WTC11 (cell line): ENCODE measurements around the gene AGPAT4. TPM values are rescaled to one million over a fixed set of nuclear protein-coding genes. Genes with fewer than 3 reads are reported as not detected.

Experiments used
- ATAC-seq: fragments of 200-7000 bp; cut with Tn5 transposase; 2 replicates; pipeline ENCODE4 v1.10.0; 2021; ENCODE audit warnings: mild to moderate bottlenecking, moderate library complexity
- CTCF ChIA-PET: fragments of 300-600 bp; sonication (Branson Sonifier 250); formaldehyde crosslinking; loops from one replicate; lab custom pipeline; 2021; ENCODE audit warnings: antibody characterized with exemption; lab: Charles Lee
- POLR2A ChIA-PET: fragments of 350-600 bp; sonication (Branson Sonifier 250); formaldehyde crosslinking; loops from one replicate; lab custom pipeline; 2021; ENCODE audit warnings: antibody characterized with exemption; lab: Charles Lee
- DNase-seq: peaks from one replicate; pipeline ENCODE4 v3.0.0; 2021; ENCODE audit warnings: low spot score
- H3K27ac Mint-ChIP-seq: 2 replicates; pipeline ENCODE4 v1.8.0; 2021; ENCODE audit warnings: mixed read lengths
- H3K27me3 Mint-ChIP-seq: 2 replicates; pipeline ENCODE4 v1.8.0; 2021; ENCODE audit warnings: low read depth, mild to moderate bottlenecking, moderate library complexity, mixed read lengths
- H3K36me3 Mint-ChIP-seq: 2 replicates; pipeline ENCODE4 v1.8.0; 2021; ENCODE audit warnings: mixed read lengths
- H3K4me1 Mint-ChIP-seq: 2 replicates; pipeline ENCODE4 v1.8.0; 2022; ENCODE audit warnings: mixed read lengths
- H3K4me3 Mint-ChIP-seq: 2 replicates; pipeline ENCODE4 v1.8.0; 2021; ENCODE audit warnings: mild to moderate bottlenecking, moderate library complexity, mixed read lengths
- H3K9me3 Mint-ChIP-seq: 2 replicates; pipeline ENCODE4 v1.8.0; 2021; ENCODE audit warnings: mixed read lengths
- AFF4 ChIP-seq: sonication (generic); formaldehyde crosslinking; IDR thresholded peaks from 2 replicates; pipeline ENCODE4 v1.8.1; 2023; ENCODE audit warnings: mild to moderate bottlenecking, missing genetic modification reagents, borderline replicate concordance
- CDX4 ChIP-seq: fragments of 250-450 bp; sonication (Bioruptor Pico); IDR thresholded peaks from 2 replicates; pipeline ENCODE4 v1.9.0; 2021; ENCODE audit warnings: moderate library complexity, mild to moderate bottlenecking, inconsistent platforms, borderline replicate concordance
- CREM ChIP-seq: sonication (generic); formaldehyde crosslinking; IDR thresholded peaks from 2 replicates; pipeline ENCODE4 v1.8.1; 2022; ENCODE audit warnings: mild to moderate bottlenecking, missing genetic modification reagents, moderate library complexity
- EMX1 ChIP-seq: fragments of 250-450 bp; sonication (Bioruptor Pico); IDR thresholded peaks from 2 replicates; pipeline ENCODE4 v1.8.0; 2021; ENCODE audit warnings: mild to moderate bottlenecking
- ESRRA ChIP-seq: sonication (generic); formaldehyde crosslinking; IDR thresholded peaks from 2 replicates; pipeline ENCODE4 v1.8.1; 2022; ENCODE audit warnings: mild to moderate bottlenecking, missing genetic modification reagents, borderline replicate concordance
- FOXK1 ChIP-seq: sonication (generic); formaldehyde crosslinking; IDR thresholded peaks from 2 replicates; pipeline ENCODE4 v1.8.0; 2022; ENCODE audit warnings: mild to moderate bottlenecking, moderate library complexity, missing genetic modification reagents
- GTF2I ChIP-seq: fragments of 250-450 bp; sonication (Bioruptor Pico); conservative IDR thresholded peaks from 2 replicates; pipeline ENCODE4 v1.4.0; 2021; ENCODE audit warnings: mild to moderate bottlenecking
- KAT7 ChIP-seq: sonication (generic); formaldehyde crosslinking; IDR thresholded peaks from 2 replicates; pipeline ENCODE4 v1.8.1; 2023; ENCODE audit warnings: missing genetic modification reagents, mild to moderate bottlenecking, borderline replicate concordance
- MAX ChIP-seq: sonication (generic); formaldehyde crosslinking; IDR thresholded peaks from 2 replicates; pipeline ENCODE4 v1.8.0; 2022; ENCODE audit warnings: mild to moderate bottlenecking, missing genetic modification reagents
- NFE2L1 ChIP-seq: sonication (generic); formaldehyde crosslinking; IDR thresholded peaks from 2 replicates; pipeline ENCODE4 v1.8.1; 2023; ENCODE audit warnings: missing genetic modification reagents
- NFYB ChIP-seq: sonication (generic); formaldehyde crosslinking; conservative IDR thresholded peaks from 2 replicates; pipeline ENCODE4 v1.8.0; 2022; ENCODE audit warnings: low read depth, missing genetic modification reagents
- NR1H2 ChIP-seq: sonication (generic); formaldehyde crosslinking; IDR thresholded peaks from 2 replicates; pipeline ENCODE4 v1.9.0; 2021; ENCODE audit warnings: mild to moderate bottlenecking, moderate library complexity, missing genetic modification reagents
- SMAD3 ChIP-seq: sonication (generic); formaldehyde crosslinking; IDR thresholded peaks from 2 replicates; pipeline ENCODE4 v1.8.0; 2022; ENCODE audit warnings: missing genetic modification reagents, mild to moderate bottlenecking, borderline replicate concordance
- SOX15 ChIP-seq: fragments of 250-450 bp; sonication (Bioruptor Pico); IDR thresholded peaks from 2 replicates; pipeline ENCODE4 v1.9.0; 2021; ENCODE audit warnings: mild to moderate bottlenecking
- USF1 ChIP-seq: sonication (generic); formaldehyde crosslinking; IDR thresholded peaks from 2 replicates; pipeline ENCODE4 v1.8.0; 2022; ENCODE audit warnings: mild to moderate bottlenecking, missing genetic modification reagents
- ZBTB21 ChIP-seq: sonication (generic); formaldehyde crosslinking; IDR thresholded peaks from 2 replicates; pipeline ENCODE4 v1.8.1; 2023; ENCODE audit warnings: mild to moderate bottlenecking, missing genetic modification reagents, borderline replicate concordance
- ZMAT4 ChIP-seq: fragments of 250-450 bp; sonication (Bioruptor Pico); IDR thresholded peaks from 2 replicates; pipeline ENCODE4 v1.9.0; 2021; ENCODE audit warnings: mild to moderate bottlenecking
- ZNF263 ChIP-seq: sonication (generic); formaldehyde crosslinking; IDR thresholded peaks from 2 replicates; pipeline ENCODE4 v1.8.1; 2022; ENCODE audit warnings: low read depth, mild to moderate bottlenecking, moderate library complexity, missing genetic modification reagents
- ZNF423 ChIP-seq: fragments of 250-450 bp; sonication (Bioruptor Pico); IDR thresholded peaks from 2 replicates; pipeline ENCODE4 v2.1.2; 2022; ENCODE audit warnings: mild to moderate bottlenecking, moderate library complexity
- total RNA-seq: library from RNA; stranded (reverse); gene quantifications from 3 replicates; pipeline ENCODE4 v1.2.3, GENCODE V29; 2021

Gene AGPAT4
- total RNA-seq, 1 experiment from 2014 or later = 19.7 TPM

- no peak for TF ChIP-seq AFF4
- no peak for TF ChIP-seq ZNF263 (CRISPR knock-in tag)
- TF ChIP-seq ZNF423 (CRISPR knock-in tag) = no peak
- no peak for TF ChIP-seq MAX (CRISPR knock-in tag)
- TF ChIP-seq EMX1 (CRISPR knock-in tag) = no peak
- TF ChIP-seq NFYB (CRISPR knock-in tag) = no peak
These were observed 156.6 kb downstream of the AGPAT4 start (continued) for GRCh38 chr6:161117308-161117707.

- H3K4me3 Mint-ChIP-seq = no peak overlapping the region
- POLR2A ChIA-PET = no interaction called here
- H3K36me3 Mint-ChIP-seq = peaks cover 84% of the 10 kb centered on the region
- no peak overlapping the region for H3K27ac Mint-ChIP-seq
- TF ChIP-seq SMAD3 (CRISPR knock-in tag) (no peak), CDX4 (no peak)
- no peaks in the 10 kb centered on the region for H3K4me1 Mint-ChIP-seq
- CTCF ChIA-PET = interaction anchor here (1.0 kb wide), 1 partner anchor 237 kb away, joined by 3 read pairs; no protein-coding TSS in a partner anchor
- no peak for DNase-seq
- ATAC-seq = no peak
- H3K9me3 Mint-ChIP-seq = peaks cover 17% of the 10 kb centered on the region
- no peaks in the 10 kb centered on the region for H3K27me3 Mint-ChIP-seq
These were observed 157.3 kb downstream of the AGPAT4 start for GRCh38 chr6:161116554-161116953.

- POLR2A ChIA-PET = no interaction called here
These were observed 158.4 kb downstream of the AGPAT4 start for GRCh38 chr6:161115468-161115867.

GRCh38 chr6:161111261-161111660, 162.6 kb downstream of the AGPAT4 start:
- no peak for ATAC-seq
- Mint-ChIP-seq H3K36me3 (peaks cover 85% of the 10 kb centered on the region), H3K4me1 (no peaks in the 10 kb centered on the region), H3K27me3 (no peaks in the 10 kb centered on the region), H3K27ac (no peak overlapping the region), H3K9me3 (no peaks in the 10 kb centered on the region), H3K4me3 (no peak overlapping the region)
- ChIA-PET POLR2A (no interaction called here), CTCF (no interaction called here)
- DNase-seq = no peak
- TF ChIP-seq NFE2L1 (CRISPR knock-in tag) (no peak), CREM (CRISPR knock-in tag) (no peak), ESRRA (no peak), FOXK1 (CRISPR knock-in tag) (no peak), ZMAT4 (CRISPR knock-in tag) (no peak), GTF2I (no peak), SOX15 (CRISPR knock-in tag) (no peak), ZBTB21 (CRISPR knock-in tag) (no peak), KAT7 (no peak), USF1 (no peak)

More at GRCh38 chr6:161115468-161115867, 158.4 kb downstream of the AGPAT4 start:
- CTCF ChIA-PET = interaction anchor here (2.3 kb wide), 1 partner anchor 255 kb away, joined by 9 read pairs; no protein-coding TSS in a partner anchor
- H3K27ac Mint-ChIP-seq = no peak overlapping the region
- no peaks in the 10 kb centered on the region for H3K27me3 Mint-ChIP-seq
- DNase-seq (no peak), ATAC-seq (no peak)
- H3K4me3 Mint-ChIP-seq = no peak overlapping the region
- H3K4me1 Mint-ChIP-seq = no peaks in the 10 kb centered on the region
- TF ChIP-seq CREM (CRISPR knock-in tag) (no peak), NR1H2 (no peak)
- H3K9me3 Mint-ChIP-seq = peaks cover 12% of the 10 kb centered on the region
- peaks cover 84% of the 10 kb centered on the region for H3K36me3 Mint-ChIP-seq
